GM13977 (cell line): ENCODE measurements around the gene CPED1.

ENCODE experiments used
- DNase-seq: peaks from one replicate; pipeline ENCODE4 v3.0.0; 2012; ENCODE audit warnings: low spot score
- in situ Hi-C: fragments of 300-500 bp; cut with MboI; formaldehyde crosslinking; loops from one replicate; pipeline ENCODE4 v1.12.0; 2022; ENCODE audit warnings: low sequenced_read_pairs, low pct_unique_long_range_greater_than_20kb, mixed read lengths, inconsistent platforms; ENCODE audit not compliant: unreplicated experiment
- TF ChIP-seq, protein P1 (sequence below): IDR thresholded peaks from 2 replicates; pipeline ENCODE4 v1.5.1; 2012; ENCODE audit warnings: mild to moderate bottlenecking, control low read depth; ENCODE audit not compliant: insufficient read depth; ENCODE audit errors: extremely low read depth, missing control alignments

Gene CPED1

DNA sequence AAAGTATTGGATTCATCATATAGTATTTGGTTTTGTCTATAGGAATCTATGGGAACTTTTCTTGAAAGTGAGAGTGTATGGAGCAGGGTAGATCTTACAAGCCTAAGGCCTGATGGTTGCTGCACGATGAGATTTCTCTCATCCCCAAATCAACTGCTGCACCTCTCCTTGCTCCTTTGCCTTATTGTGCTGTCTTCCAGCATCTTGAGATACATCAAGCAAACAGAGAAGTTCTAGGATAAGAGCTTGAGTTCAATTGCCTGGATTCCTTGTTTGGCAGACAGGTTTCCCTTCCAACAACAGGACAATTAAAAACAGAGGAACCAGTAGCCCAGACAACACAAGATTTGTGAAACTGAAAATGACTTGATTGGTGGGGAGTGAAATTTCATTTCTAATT is 56.6 kb downstream of the CPED1 start:
- no peak for DNase-seq
- TF ChIP-seq, protein P1, sequence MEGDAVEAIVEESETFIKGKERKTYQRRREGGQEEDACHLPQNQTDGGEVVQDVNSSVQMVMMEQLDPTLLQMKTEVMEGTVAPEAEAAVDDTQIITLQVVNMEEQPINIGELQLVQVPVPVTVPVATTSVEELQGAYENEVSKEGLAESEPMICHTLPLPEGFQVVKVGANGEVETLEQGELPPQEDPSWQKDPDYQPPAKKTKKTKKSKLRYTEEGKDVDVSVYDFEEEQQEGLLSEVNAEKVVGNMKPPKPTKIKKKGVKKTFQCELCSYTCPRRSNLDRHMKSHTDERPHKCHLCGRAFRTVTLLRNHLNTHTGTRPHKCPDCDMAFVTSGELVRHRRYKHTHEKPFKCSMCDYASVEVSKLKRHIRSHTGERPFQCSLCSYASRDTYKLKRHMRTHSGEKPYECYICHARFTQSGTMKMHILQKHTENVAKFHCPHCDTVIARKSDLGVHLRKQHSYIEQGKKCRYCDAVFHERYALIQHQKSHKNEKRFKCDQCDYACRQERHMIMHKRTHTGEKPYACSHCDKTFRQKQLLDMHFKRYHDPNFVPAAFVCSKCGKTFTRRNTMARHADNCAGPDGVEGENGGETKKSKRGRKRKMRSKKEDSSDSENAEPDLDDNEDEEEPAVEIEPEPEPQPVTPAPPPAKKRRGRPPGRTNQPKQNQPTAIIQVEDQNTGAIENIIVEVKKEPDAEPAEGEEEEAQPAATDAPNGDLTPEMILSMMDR: no peak
- in situ Hi-C loops: no loop called here

DNA sequence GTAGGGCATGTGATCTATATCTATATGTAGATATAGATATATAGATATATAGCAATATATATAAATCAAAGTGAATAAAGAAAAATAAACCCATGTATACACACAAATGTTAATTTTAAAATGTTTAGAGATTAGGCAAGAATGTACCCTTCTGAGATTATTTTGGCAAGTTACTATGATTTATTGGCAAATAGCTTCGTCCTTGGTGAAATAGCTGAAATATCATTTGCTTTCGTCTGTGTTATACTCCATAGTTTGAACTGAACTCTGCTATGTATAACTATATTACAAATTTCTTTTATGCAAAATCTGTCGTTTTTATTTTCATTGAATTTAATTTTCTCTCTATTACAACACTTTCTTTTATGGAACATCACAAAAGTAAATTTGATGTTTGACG is 57.5 kb downstream of the CPED1 start:
- no peak for DNase-seq
- TF ChIP-seq, protein P1: no peak
- in situ Hi-C loops: no loop called here

DNA sequence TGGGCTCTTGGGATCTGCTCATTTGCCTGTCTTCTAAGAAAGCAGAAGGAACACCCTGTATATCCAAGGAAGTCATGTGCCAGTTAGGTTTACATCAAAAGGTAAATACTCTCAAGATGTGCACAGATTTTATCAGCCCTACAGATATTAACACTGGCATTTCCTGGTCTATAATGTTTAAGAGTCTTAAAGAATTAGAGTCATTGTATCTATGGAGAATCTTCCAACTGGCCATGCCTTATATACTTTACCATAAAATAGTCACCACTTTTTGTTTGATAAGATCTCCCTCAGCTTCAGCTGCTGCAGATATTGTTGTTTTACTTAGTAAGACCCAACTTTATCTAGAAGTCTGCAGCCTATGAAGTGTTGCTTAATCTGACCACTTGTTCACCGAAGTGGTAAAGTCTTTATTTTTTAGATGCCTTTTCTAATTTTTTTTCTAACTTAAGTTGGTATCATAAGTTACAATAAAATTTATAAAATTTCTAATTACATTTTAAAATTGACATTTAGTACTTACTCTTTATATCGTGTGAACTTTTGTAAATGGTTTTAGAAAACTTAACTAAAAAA is 58.5 kb downstream of the CPED1 start:
- no peak for DNase-seq
- in situ Hi-C loops: no loop called here
- TF ChIP-seq, protein P1: no peak

DNA sequence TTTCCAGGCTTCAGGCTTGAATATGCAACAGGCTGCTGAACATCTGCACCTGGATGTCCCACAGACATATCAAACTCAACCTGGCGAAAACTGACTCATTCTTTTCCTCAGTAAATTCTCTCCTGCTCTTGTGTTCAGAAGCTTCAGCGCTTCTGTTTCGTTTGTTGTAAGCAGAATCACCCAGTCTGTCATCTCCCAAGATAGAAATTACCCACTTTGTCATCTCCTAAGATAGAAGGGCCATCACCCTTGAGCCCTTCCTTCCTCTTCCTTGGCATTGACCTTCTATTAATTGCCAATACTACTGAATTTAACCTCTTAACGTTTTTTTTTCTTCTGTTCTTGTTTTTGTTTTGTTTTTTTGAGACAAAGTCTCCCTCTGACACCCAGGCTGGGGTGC is 59.7 kb downstream of the CPED1 start:
- in situ Hi-C loops: no loop called here
- DNase-seq: no peak
- TF ChIP-seq, protein P1: no peak

DNA sequence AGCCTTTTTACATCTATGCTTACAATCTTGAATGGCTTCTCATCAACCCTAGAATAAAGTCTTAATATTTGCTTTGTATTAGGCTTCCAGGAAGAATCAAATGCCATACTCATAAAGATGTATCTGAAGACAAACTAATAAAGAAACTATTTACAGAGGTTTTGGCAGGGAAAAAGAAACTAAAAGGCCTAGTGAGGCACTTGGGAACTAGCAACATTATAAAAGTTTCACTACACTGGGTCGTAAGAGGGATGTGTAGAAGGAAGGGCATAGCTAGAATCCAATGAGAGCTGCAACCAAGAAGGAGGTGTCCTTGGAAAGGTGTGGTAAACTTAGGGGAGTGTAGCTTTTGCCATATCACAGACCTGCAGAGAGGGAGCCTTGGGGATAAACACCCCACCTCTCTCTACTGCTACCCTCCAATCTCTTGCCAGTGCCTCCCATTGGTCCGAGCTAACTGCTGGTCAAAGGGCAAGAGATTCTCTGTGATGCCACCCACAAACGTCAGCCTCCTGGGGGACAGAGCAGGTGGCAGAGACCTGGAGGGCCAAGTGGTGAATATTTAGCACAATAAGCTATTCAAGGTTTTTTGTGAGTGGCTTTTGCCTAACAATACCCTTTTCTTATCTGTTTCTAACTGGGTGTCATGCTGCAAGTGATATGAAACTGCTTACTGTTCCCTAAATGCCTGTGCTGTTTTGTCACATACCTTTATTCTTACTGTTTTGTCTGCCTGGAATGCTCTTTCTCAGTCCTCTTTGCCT is 60.7 kb downstream of the CPED1 start:
- DNase-seq: no peak
- in situ Hi-C loops: no loop called here
- TF ChIP-seq, protein P1: no peak

DNA sequence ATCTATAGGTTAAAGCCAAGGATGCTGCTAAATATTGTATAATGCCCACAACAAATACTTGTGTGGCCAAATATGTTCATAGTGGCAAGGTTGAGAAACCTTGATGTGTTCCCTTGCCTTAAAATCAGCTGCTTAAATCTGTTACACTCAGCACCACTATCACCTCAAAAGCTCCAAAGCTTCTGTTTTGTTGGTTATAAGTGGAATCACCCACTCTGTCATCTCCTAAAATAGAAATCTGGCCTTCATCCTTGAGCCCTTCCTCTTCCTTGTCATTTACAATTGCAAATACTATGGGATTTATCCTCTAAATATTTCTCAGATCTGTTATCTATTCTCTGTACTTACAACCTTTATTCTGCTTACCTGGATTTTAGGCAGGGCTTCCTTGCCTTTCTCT is 61.4 kb downstream of the CPED1 start:
- in situ Hi-C loops: no loop called here
- DNase-seq: no peak
- TF ChIP-seq, protein P1: no peak
